ENCODE measurements around the gene INSIG2. TPM values are rescaled to one million over a fixed set of nuclear protein-coding genes. Genes with fewer than 3 reads are reported as not detected.

The INSIG2 gene
- total RNA-seq, 1 experiment from 2014 or later: 8.7 TPM

DNA sequence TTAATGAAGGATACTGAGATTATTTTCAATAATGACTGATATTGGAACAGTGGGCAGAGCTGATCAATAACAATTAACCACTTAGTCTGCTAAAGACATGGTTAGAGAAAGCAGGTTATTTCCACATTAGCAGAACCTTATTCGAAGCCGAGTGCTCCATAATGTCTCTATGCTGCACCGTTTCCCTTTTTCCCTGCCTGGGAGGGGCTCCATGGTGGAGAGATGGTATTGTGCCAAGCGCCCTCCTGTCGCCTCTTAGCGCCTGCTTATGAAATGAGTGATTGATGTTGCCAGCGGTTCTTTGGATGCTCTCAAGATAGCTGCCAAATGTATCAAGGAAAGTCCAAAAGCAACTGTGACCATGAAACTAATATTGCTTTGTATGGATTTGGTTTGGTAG is 34.6 kb upstream of the INSIG2 start:
- TF ChIP-seq, protein P1, sequence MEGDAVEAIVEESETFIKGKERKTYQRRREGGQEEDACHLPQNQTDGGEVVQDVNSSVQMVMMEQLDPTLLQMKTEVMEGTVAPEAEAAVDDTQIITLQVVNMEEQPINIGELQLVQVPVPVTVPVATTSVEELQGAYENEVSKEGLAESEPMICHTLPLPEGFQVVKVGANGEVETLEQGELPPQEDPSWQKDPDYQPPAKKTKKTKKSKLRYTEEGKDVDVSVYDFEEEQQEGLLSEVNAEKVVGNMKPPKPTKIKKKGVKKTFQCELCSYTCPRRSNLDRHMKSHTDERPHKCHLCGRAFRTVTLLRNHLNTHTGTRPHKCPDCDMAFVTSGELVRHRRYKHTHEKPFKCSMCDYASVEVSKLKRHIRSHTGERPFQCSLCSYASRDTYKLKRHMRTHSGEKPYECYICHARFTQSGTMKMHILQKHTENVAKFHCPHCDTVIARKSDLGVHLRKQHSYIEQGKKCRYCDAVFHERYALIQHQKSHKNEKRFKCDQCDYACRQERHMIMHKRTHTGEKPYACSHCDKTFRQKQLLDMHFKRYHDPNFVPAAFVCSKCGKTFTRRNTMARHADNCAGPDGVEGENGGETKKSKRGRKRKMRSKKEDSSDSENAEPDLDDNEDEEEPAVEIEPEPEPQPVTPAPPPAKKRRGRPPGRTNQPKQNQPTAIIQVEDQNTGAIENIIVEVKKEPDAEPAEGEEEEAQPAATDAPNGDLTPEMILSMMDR (conservative IDR thresholded peaks at IDR 0.05): no peak

More for the DNA sequence above, 34.6 kb upstream of the INSIG2 start:
- Histone ChIP-seq H4K20me1 (ENCODE audit: control insufficient read depth, insufficient read depth, insufficient read length) (no peaks in the 10 kb centered on the region), H3K14ac (ENCODE audit: insufficient read depth, low read length) (no peak overlapping the region), H4K8ac (replicated peaks; ENCODE audit: insufficient read length, low read depth, low read length) (no peak overlapping the region), H2BK5ac (ENCODE audit: insufficient read length, low read length) (no peak overlapping the region), H3K23ac (ENCODE audit: insufficient read length, low read depth, low read length) (no peak overlapping the region), H2AK5ac (ENCODE audit: insufficient read length, low read length) (no peak overlapping the region), H3K27me3 (ENCODE audit: insufficient read depth, low read length) (no peaks in the 10 kb centered on the region), H2BK120ac (ENCODE audit: low read depth, low read length, poor library complexity, severe bottlenecking) (no peak overlapping the region), H3K79me2 (ENCODE audit: insufficient read depth, low read length) (no peaks in the 10 kb centered on the region), H3K56ac (ENCODE audit: insufficient read length, low read depth, low read length) (no peak overlapping the region), H2AFZ (ENCODE audit: low read length) (no peak overlapping the region), H3K9me3 (ENCODE audit: control insufficient read depth, low read depth, low read length) (no peaks in the 10 kb centered on the region), H3K27ac (ENCODE audit: insufficient read length, low read depth, low read length) (no peak overlapping the region), H3K9ac (ENCODE audit: extremely low read depth, insufficient read length, low read length) (no peak overlapping the region), H3K4me2 (ENCODE audit: insufficient read depth, insufficient read length, low read length) (no peak overlapping the region), H3K79me1 (ENCODE audit: insufficient read depth, low read depth, low read length, poor library complexity, severe bottlenecking) (no peaks in the 10 kb centered on the region), H3T11ph (ENCODE audit: low read length) (no peak overlapping the region), H3K23me2 (ENCODE audit: insufficient read length, low read depth, low read length, poor library complexity, severe bottlenecking) (no peaks in the 10 kb centered on the region), H2BK15ac (ENCODE audit: low read depth, low read length) (no peak overlapping the region), H4K91ac (ENCODE audit: insufficient read length, low read depth, low read length) (no peak overlapping the region), H4K5ac (ENCODE audit: insufficient read length, low read depth, low read length) (no peak overlapping the region), H2BK12ac (ENCODE audit: insufficient read length, low read depth, low read length) (no peak overlapping the region), H3K4me1 (ENCODE audit: insufficient read depth, low read length) (no peaks in the 10 kb centered on the region), H3K4ac (ENCODE audit: low read depth, low read length) (no peak overlapping the region), H2BK20ac (ENCODE audit: low read depth, low read length, poor library complexity, severe bottlenecking) (no peak overlapping the region), H3K18ac (ENCODE audit: insufficient read length, low read depth, low read length) (no peak overlapping the region)
- no CpG with 5 or more reads among the region's 7 CpGs for WGBS (ENCODE audit: extremely low coverage, insufficient read length, low lambda C conversion rate)
- Mint-ChIP-seq H3K27ac (no peak overlapping the region), H3K36me3 (ENCODE audit: insufficient read depth in 1 of 3, low read depth in 3 of 3) (no peaks in the 10 kb centered on the region), H3K4me1 (peaks cover 5 to 11% of the 10 kb centered on the region in 2 experiments), H3K4me3 (no peak overlapping the region), H3K9me3 (no peaks in the 10 kb centered on the region), H3K27me3 (ENCODE audit: low read depth) (peaks cover 4% of the 10 kb centered on the region; the same call in 1 of the 2 replicates)
- no peak for DNase-seq

All from H9 (cell line).